CD4-positive, alpha-beta T cell treated with Interleukin-1 beta for 1 hour (primary cell): ENCODE data around the gene PHACTR1.
"Not testable (repeated sequence)": the region's sequence is repeated elsewhere in the genome, so short reads cannot be mapped to it uniquely, and the experiment has no call there.

ENCODE experiments used
- DNase-seq, 2 donors: peaks; one replicate each; pipeline ENCODE4 v3.0.0-alpha.2; 2020 to 2022

Gene PHACTR1

DNA sequence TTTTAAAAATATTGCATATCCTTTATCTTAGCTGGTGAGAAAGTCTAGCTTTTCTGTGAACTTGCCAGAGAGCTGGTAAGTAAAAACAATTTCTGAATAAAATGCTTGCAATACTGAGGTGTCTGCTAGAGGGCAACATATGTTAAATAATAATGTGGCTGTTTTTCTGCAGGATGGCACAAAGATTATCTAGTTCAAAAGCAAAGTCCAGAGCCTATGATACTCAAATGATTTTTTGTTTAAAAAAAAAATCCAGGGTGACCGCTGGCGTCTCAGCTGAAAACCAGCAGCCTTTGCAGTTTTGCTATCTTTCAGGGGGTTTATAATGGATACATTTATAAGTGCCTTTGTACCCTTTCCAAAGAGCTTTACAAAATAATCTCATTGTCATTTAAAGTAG lies 194.9 kb downstream of the PHACTR1 start:
- peak in 1 of 2 donors; percentile 4 for DNase-seq

DNA sequence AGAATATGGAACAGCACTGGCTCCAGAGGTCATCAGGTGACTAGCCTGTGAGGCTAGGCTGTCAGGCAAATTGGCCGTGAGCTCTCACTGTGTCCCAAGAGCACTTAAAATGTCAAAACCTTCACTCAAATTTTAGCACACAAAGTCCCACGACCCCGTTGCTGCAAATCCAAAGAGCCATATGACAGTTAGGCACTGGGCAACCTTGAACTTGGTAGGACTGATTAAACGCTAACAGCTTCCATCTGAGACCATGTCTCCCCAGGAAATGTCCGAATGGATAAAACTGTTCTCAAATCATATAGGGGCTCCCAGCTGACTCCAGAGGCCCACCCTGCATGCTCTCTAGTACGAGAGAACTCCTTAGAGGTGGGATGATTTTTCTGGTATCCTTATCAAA lies 196.6 kb downstream of the PHACTR1 start:
- DNase-seq = no peak

GRCh38 chr6:12916006-12916405 lies 199.4 kb downstream of the PHACTR1 start:
- no peak for DNase-seq

- no peak for DNase-seq
These were observed 200.0 kb downstream of the PHACTR1 start for GRCh38 chr6:12916420-12917136.

GRCh38 chr6:12921467-12921866 lies 204.9 kb downstream of the PHACTR1 start:
- DNase-seq = no peak

DNA sequence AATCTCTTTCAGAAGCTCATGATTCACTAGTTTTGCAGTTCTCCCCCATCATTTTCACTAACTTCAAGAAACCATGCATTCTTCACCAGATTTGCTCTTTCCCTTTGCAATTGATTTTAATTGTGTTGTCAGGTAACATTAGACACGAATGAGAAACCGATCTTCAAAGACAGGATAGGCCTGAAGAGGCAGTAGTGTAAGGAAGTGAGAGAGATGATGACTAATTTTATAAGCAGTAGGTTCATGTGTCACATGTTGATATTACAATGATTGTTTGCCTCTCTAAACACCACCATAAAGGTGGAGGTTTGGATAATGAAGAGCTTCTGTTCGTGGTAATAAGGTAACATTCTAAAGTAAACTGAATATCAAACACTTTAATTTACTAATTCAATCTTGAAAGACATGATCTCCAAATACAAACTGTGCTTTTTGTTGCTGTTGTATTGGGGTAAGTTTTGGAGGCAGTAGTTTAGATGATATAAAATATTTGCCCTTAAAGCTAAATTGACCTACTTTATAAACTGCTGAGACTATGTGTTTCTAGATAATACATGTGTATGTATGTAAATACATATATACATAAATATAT lies 207.2 kb downstream of the PHACTR1 start:
- no peak for DNase-seq

DNA sequence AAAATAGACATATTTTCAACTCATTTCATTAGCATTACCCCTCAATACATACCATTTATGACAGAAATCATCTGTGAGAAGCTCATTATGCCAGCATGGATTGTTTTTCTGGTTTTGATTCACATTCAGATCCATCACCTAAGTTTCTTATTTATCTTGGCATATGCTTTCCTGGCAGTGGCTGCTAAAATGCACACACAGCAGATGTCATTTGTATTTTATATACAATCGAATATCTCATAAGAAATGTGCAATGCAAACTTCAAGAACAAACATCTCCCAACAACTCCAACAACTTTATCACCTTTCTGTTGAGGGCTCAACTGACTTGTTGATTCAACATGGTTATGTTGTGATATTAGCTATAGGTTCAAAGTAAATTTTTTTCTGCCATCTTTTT lies 208.3 kb downstream of the PHACTR1 start:
- DNase-seq = no peak

DNA sequence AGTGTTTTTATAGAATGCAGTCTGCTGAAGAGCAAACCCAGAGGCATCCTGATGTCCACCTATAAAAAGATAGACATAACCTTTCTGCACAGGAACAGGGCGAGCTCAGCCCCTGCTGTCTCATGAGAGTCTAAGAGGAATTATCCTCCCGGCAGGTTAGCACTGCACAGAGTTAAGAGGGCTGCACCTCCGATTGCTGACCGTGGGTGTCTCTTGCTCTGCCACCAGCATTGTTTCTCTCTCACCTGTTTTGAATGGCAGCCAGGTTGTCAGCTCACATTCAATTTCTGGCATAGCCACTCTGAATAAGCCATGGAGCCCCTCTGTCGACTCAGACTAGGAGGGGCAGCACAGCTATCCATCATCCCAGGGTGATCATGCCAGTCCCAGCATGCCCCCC lies 211.2 kb downstream of the PHACTR1 start:
- DNase-seq = no peak

GRCh38 chr6:12929678-12930077 lies 213.1 kb downstream of the PHACTR1 start:
- no peak for DNase-seq

DNA sequence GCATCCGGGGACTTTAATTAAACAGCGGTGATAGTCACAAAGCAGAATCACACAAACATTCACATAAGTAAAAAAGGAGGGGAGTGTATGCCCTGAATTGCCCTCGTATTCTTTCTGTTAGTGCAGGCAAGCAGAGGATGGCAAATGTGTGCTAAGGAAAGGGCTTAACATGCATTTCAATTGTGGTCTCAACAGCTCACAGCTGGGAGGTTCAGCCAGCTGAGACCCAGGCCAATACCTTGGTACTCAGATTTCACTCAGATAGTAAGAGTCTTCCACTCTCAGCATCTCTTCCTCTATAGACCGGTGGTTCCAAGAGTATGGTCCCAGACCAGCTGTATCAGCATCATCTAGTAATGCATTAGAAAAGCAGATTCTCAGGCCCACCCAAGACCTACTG lies 215.1 kb downstream of the PHACTR1 start:
- no peak for DNase-seq

DNA sequence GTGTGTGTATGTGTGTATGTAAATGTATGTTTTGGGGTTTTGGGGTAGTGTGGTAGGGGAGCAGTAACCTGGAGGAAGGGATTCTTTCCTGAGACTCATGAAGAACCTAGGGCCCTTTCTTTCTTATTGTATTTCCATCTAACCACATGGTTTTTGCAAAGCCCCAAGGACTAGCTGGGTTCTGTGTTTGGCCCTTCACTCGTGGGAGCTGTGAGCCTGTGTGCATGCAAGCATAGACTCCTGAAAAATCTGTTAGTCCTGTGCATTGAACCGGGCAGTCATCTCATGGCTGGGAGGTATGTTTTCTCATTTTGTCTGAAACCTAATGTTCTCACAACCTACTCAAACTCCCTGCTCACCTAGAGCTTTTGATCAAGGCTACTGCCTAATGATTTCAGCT lies 219.1 kb downstream of the PHACTR1 start:
- no peak for DNase-seq

- DNase-seq = no peak
These were observed 221.4 kb downstream of the PHACTR1 start for GRCh38 chr6:12937971-12938370.

DNA sequence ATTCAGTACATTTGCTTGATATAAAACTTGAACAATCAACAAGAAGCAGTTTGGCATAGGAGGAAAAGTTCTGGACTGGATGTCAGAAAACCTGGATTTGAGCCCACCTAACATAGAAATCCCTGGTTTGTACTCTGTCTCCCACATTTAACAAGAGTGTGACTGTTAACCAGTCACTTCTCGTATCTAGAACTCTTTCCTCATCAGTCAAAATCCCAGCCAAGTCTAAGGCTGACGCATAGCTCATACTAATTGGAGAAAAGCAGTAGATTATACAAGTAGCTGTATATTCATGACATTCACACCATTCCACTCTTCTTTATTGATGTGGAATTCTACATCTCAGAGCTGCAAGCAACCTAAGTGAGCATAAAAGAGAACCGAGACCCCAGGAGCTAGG lies 222.7 kb downstream of the PHACTR1 start:
- no peak for DNase-seq

GRCh38 chr6:12941422-12941821 lies 224.9 kb downstream of the PHACTR1 start:
- no peak for DNase-seq

DNA sequence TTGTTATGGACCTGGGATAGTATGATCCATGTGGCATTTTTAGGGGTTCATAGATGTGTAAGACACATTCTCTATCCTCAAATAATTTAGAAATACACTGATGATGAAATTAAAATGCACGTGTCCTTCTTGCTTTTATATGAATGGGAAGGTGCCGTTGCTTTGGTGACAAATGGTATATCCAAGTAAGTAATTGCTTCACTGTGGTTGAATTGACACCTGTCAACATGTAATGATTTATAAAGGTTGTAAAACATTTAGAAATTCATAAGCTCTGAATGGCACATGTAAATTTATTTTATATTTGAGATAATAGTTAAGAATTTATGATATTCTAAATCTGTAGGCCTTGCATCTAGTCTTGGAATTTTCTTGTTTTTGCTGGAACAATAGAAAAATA lies 227.0 kb downstream of the PHACTR1 start:
- no peak for DNase-seq

DNA sequence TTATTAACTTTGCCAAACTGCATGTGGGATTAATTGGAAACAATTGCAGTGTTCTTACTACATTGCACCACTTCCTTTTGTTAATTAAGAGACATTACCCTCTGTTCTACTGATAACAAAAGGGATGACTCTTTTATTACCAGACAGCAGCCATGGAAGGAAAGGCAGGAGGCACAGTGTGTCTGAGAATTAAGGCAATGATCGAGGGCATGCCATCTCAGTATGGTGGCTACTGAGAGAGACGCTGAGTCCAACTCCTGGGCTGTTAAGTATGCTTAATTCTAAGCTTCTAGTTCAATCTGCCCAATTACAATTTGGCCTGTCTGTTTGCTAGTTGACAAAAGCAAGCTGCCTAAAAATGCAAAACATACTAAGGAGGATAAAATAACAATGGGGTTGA lies 227.4 kb downstream of the PHACTR1 start:
- no peak for DNase-seq

DNA sequence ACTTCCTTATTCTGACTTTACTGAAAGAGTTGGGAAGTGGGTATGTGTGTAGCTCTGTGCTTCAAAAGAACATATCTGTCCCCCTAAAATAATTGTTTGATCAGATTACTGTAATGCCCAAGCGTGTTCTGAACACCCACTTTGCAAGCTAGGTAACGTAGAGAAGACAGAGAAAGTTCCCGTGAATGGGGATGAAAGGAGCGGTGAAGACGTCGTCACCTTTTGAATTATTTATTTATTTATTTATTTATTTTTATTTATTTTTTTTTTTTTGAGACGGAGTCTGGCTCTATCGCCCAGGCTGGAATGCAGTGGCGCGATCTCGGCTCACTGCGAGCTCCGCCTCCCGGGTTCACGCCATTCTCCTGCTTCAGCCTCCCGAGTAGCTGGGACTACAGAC lies 228.0 kb downstream of the PHACTR1 start:
- not testable (repeated sequence) for DNase-seq

GRCh38 chr6:12947151-12947871 lies 230.7 kb downstream of the PHACTR1 start:
- DNase-seq = no peak

DNA sequence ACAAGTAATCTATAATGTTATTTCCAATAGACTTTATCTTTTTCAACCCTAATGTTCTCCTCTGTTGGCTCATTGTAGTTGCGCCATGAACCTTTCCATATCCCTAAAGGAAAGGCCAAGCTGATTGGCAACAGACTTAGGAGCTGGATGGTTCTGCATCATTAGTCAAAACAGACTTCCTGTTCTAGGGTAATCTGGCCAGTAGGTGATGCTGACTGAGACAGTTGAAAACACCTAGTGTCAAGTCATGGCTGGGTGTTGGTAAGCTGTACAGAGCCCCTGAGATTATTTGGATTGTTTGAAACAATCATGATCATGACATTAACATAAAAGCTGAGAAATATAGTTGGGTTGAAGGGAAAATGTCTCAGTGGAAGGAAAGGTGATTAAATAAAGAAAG lies 231.4 kb downstream of the PHACTR1 start:
- no peak for DNase-seq

DNA sequence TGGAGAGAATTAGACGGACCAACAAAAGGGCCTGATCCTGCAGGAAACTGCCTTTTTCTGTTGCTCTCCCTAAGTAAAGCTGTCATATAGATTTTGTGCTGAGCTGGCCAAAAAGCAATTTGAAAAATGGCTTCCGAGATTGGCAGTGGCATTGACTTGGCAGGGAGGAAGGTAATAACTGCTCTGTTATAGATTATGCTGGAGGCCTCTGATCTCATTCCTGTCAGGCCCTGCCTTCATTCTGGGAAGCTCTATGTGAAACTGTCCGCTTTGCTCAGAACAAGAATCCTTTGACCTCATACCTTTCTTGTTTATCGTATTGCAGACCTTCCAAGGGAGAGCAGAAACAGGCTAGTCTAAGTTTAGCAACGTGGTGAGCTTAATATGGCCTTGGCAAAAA lies 234.4 kb downstream of the PHACTR1 start:
- DNase-seq = no peak

GRCh38 chr6:12951415-12951814 lies 234.8 kb downstream of the PHACTR1 start:
- no peak for DNase-seq

DNA sequence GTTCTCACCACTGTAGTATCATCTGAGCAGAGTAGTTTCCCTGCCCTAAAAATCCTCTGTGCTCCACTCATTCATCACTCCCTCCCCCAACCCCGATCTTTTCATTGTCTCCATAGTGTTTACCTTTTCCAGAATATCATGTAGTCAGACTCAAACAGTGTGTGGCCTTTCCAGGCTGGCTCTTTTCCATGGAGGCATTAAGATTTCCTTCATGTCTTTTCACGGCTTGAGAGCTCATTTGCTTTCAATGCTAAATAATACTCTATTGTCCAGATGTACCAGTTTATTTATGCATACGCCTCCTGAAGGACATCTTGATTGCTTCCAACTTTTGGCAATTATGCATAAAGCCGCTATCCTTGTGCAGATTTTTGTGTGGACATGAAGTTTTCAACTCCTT lies 235.8 kb downstream of the PHACTR1 start:
- DNase-seq = no peak

DNA sequence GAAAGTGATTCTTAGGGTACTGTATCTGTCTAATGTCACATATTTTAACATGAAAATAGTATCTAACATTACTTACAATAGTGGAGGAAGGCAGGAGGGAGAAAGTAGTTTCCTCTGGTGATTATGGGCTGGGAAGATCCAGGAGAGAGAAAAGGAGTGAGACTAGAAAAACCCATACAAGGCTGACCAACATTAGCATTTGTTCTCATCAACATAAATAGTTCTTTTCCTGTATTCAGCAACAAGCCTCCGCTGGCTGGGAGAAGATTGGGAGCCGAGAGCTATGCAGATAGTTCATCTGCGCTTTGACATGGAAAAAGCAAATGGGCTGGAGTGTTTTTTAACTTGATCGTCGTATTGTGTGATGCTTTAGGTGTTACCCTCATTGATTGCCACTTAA lies 239.4 kb downstream of the PHACTR1 start:
- DNase-seq = no peak

GRCh38 chr6:12956991-12957320 lies 240.4 kb downstream of the PHACTR1 start:
- DNase-seq = no peak
